ENCODE measurements around the gene RAP1GAP.
"Not testable (repeated sequence)": the region's sequence is repeated elsewhere in the genome, so short reads cannot be mapped to it uniquely, and the experiment has no call there.

The RAP1GAP gene

DNA sequence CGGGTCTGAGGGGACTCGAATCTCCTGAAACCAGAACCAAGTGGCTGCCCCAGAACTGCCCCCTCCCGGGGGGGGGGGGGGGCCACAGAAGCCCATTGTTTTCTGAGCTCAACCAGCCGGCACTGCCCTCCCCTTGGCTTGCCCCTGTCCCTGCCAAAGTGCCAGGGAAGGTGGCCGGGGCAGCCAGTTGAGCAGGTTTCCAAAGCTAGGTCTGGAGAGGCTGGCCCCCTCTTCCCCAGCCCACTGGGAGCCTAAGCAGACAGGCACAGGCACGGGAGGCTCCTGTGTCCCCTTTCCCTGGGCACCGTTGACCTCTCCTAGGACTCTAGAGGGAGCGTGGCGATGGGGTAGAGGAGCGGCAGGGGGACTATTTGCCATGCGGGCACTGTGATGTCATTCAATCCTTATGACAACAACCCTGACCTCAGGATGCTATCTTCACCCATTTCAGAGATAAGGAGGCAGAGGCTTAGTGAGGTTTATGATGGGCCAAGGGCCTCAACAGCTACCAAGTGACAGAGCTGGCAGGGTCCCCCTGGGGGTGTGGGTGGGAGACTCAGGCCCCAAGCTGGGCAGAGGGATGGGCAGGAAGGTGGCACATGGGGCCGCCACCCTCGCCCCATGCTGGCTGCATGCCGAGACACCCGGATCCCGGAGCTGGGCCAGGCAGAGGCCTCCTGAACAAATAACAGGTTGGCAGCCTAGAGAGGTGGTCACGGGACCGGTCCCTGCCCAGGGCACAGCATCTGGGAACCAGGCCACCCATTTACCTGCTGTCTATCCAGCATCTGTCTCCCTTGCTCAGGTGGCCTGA is 35.0 kb downstream of the RAP1GAP start:
- Histone ChIP-seq H3K9me3 (replicated peaks; ENCODE audit: insufficient read depth, low read length) (no peaks in the 10 kb centered on the region), H3K79me2 (ENCODE audit: low read length) (no peaks in the 10 kb centered on the region), H3K4me3 (ENCODE audit: low read length) (no peak overlapping the region), H3K4me1 (ENCODE audit: low read length) (no peaks in the 10 kb centered on the region), H3K27me3 (replicated peaks; ENCODE audit: insufficient read depth, low read length) (peaks cover 89% of the 10 kb centered on the region), H3K9ac (ENCODE audit: low read length) (no peak overlapping the region), H3K4me2 (ENCODE audit: low read depth, low read length) (no peak overlapping the region), H3K36me3 (replicated peaks; ENCODE audit: insufficient read depth, low read length) (no peaks in the 10 kb centered on the region), H3K9me2 (replicated peaks; ENCODE audit: insufficient read depth, low read length) (no peaks in the 10 kb centered on the region), H3F3A (ENCODE audit: insufficient read depth, low read length) (no peaks in the 10 kb centered on the region), H4K20me1 (ENCODE audit: insufficient read depth, low read length) (no peaks in the 10 kb centered on the region), H3K27ac (ENCODE audit: low read length) (no peak overlapping the region), H2AFZ (ENCODE audit: low read length) (no peak overlapping the region)
- TF ChIP-seq, protein P1, sequence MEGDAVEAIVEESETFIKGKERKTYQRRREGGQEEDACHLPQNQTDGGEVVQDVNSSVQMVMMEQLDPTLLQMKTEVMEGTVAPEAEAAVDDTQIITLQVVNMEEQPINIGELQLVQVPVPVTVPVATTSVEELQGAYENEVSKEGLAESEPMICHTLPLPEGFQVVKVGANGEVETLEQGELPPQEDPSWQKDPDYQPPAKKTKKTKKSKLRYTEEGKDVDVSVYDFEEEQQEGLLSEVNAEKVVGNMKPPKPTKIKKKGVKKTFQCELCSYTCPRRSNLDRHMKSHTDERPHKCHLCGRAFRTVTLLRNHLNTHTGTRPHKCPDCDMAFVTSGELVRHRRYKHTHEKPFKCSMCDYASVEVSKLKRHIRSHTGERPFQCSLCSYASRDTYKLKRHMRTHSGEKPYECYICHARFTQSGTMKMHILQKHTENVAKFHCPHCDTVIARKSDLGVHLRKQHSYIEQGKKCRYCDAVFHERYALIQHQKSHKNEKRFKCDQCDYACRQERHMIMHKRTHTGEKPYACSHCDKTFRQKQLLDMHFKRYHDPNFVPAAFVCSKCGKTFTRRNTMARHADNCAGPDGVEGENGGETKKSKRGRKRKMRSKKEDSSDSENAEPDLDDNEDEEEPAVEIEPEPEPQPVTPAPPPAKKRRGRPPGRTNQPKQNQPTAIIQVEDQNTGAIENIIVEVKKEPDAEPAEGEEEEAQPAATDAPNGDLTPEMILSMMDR (IDR thresholded peaks at IDR 0.05; ENCODE audit: low read length), result no peak
- no peak for TF ChIP-seq EZH2phosphoT487 (IDR thresholded peaks at IDR 0.05; ENCODE audit: low read length)
- no peak for TF ChIP-seq EZH2 (optimal IDR thresholded peaks at IDR 0.05; ENCODE audit: low read depth, low read length)
- DNase-seq, result no peak

DNA sequence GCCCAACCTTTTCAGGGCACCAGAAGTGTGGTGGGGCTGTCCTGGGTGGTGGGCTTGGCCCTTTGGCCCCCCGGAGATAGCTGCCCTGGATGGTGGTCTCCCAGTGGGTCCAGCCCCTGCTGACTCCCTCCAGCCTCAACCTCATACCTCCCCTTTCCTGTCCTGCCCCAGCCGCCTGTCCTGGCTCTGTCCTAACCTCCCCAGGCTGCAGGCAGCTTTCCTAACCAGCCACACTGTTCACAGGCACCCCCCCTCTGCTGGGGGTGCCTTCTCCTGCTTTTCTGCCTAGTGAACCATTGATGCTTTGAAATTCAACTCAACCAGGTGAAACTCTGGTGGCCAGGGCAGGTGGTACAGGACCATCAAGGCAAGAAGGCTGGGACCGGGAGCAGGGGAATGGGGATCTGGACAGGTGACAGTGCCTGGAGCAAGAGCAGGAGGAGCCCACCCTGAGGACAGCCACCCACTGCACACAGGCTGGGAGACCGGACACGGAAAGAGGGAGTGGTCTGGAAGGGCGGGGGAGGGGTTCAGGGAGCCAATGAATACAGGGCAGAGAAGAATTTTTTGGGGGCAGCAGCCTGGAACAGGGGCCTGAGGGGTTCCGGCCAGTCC is 35.9 kb downstream of the RAP1GAP start:
- H3K27ac ChIP-seq (ENCODE audit: low read length), result no peak overlapping the region
- H3K9ac ChIP-seq (ENCODE audit: low read length), result no peak overlapping the region
- no peak overlapping the region for H2AFZ ChIP-seq (ENCODE audit: low read length)

DNA sequence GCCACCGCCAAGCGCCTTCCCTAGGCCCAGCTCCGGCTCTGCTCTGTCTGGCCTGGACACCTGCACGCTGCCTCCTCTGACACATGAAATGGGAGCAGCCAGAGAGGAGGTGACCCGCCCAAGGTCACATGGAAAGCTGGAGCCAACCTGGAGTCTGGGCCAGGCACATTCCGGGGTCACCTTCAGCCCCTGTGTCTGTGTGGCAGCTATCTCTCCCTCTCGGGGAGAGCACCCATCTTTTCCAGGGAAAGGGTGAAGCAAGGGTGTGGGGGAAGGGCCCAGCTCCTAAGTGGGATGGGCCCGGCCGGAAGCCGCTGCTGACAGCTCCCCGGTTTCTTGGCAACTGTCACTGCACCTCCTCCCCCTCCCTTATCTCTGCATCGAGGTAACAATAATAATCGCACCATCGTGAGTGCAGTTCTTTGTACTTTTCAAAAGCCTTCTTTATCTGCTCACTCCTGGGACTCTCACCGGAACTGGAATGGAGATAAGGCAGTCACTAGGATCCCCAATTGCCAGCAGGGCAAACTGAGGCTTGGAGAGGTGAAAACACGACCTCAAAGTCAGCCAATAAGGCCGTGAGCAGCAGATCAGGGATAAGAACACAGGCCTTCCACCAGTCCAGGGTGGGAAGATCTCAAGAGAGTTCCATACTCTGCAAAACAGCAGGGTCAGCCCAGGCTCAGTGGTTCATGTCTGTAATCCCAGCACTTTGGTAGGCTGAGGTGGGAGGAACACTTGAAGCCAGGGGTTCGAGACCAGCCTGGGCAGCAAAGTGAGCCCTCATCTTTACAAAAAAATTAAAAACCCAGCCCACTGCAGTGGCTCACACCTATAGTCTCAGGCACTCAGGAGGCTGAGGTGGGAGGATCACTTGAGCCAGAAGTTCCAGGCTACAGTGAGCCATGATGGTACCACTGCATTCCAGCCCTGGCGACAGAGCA is 36.9 kb downstream of the RAP1GAP start:
- Histone ChIP-seq H3K4me3 (ENCODE audit: low read length) (no peak overlapping the region), H3K27me3 (replicated peaks; ENCODE audit: insufficient read depth, low read length) (peaks cover 89% of the 10 kb centered on the region), H3K9ac (ENCODE audit: low read length) (no peak overlapping the region), H3K9me2 (replicated peaks; ENCODE audit: insufficient read depth, low read length) (no peaks in the 10 kb centered on the region), H3F3A (ENCODE audit: insufficient read depth, low read length) (no peaks in the 10 kb centered on the region), H3K27ac (ENCODE audit: low read length) (no peak overlapping the region), H3K79me2 (ENCODE audit: low read length) (no peaks in the 10 kb centered on the region), H3K4me1 (ENCODE audit: low read length) (no peaks in the 10 kb centered on the region), H3K4me2 (ENCODE audit: low read depth, low read length) (no peak overlapping the region), H3K36me3 (replicated peaks; ENCODE audit: insufficient read depth, low read length) (no peaks in the 10 kb centered on the region), H2AFZ (ENCODE audit: low read length) (no peak overlapping the region), H3K9me3 (replicated peaks; ENCODE audit: insufficient read depth, low read length) (no peaks in the 10 kb centered on the region), H4K20me1 (ENCODE audit: insufficient read depth, low read length) (no peaks in the 10 kb centered on the region)
- DNase-seq, result no peak
- TF ChIP-seq EZH2phosphoT487 (IDR thresholded peaks at IDR 0.05; ENCODE audit: low read length), result no peak
- no peak for TF ChIP-seq EZH2 (optimal IDR thresholded peaks at IDR 0.05; ENCODE audit: low read depth, low read length)
- TF ChIP-seq, protein P1 (IDR thresholded peaks at IDR 0.05; ENCODE audit: low read length), result no peak

More for the DNA sequence above, 35.9 kb downstream of the RAP1GAP start:
- Histone ChIP-seq H3K9me2 (replicated peaks; ENCODE audit: insufficient read depth, low read length) (no peaks in the 10 kb centered on the region), H3K4me2 (ENCODE audit: low read depth, low read length) (no peak overlapping the region), H3K27me3 (replicated peaks; ENCODE audit: insufficient read depth, low read length) (peaks cover 86% of the 10 kb centered on the region), H4K20me1 (ENCODE audit: insufficient read depth, low read length) (no peaks in the 10 kb centered on the region), H3K9me3 (replicated peaks; ENCODE audit: insufficient read depth, low read length) (no peaks in the 10 kb centered on the region), H3K4me3 (ENCODE audit: low read length) (no peak overlapping the region), H3F3A (ENCODE audit: insufficient read depth, low read length) (no peaks in the 10 kb centered on the region), H3K79me2 (ENCODE audit: low read length) (no peaks in the 10 kb centered on the region), H3K4me1 (ENCODE audit: low read length) (no peaks in the 10 kb centered on the region), H3K36me3 (replicated peaks; ENCODE audit: insufficient read depth, low read length) (no peaks in the 10 kb centered on the region)
- TF ChIP-seq, protein P1 (IDR thresholded peaks at IDR 0.05; ENCODE audit: low read length), result no peak
- no peak for TF ChIP-seq EZH2phosphoT487 (IDR thresholded peaks at IDR 0.05; ENCODE audit: low read length)
- TF ChIP-seq EZH2 (optimal IDR thresholded peaks at IDR 0.05; ENCODE audit: low read depth, low read length), result no peak
- no peak for DNase-seq

DNA sequence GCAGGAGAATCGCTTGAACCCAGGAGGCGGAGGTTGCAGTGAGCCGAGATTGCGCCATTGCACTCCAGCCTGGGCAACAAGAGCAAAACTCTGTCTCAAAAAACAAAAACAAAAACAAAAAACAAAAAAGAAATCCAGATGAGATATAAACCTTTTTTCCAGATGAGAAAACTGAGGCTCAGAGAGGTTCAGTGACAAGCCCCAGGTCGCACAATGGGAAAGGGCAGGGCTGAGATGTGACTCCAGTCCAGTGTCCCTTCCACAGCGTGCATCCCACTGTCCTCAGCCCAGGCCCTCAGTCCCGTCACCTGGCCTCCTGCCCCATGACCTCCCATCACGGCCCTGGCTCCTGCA is 37.6 kb downstream of the RAP1GAP start:
- H3K4me2 ChIP-seq (ENCODE audit: low read depth, low read length); H3F3A ChIP-seq (ENCODE audit: insufficient read depth, low read length); H3K79me2 ChIP-seq (ENCODE audit: low read length); DNase-seq; H4K20me1 ChIP-seq (ENCODE audit: insufficient read depth, low read length); H3K4me3 ChIP-seq (ENCODE audit: low read length); H2AFZ ChIP-seq (ENCODE audit: low read length); H3K9me3 ChIP-seq (replicated peaks; ENCODE audit: insufficient read depth, low read length); H3K9me2 ChIP-seq (replicated peaks; ENCODE audit: insufficient read depth, low read length); H3K4me1 ChIP-seq (ENCODE audit: low read length); H3K36me3 ChIP-seq (replicated peaks; ENCODE audit: insufficient read depth, low read length); H3K27ac ChIP-seq (ENCODE audit: low read length); H3K9ac ChIP-seq (ENCODE audit: low read length): not testable (repeated sequence)
- peaks cover 94% of the 10 kb centered on the region for H3K27me3 ChIP-seq (replicated peaks; ENCODE audit: insufficient read depth, low read length)

All from MM.1S (cell line).